Measurements from ENCODE around the gene RAP1GDS1. TPM values are rescaled to one million over a fixed set of nuclear protein-coding genes. Genes with fewer than 3 reads are reported as not detected.
"Not testable (repeated sequence)": the region's sequence is repeated elsewhere in the genome, so short reads cannot be mapped to it uniquely, and the experiment has no call there.

RAP1GDS1 gene
- total RNA-seq, 1 donor from 2014 or later, result 40.0 TPM

- no peak for DNase-seq (ENCODE audit: low spot score)
Observed at GRCh38 chr4:98285676-98286075, 24.5 kb downstream of the RAP1GDS1 start.

- DNase-seq (ENCODE audit: low spot score), result no peak
Observed at GRCh38 chr4:98287328-98287727, 26.1 kb downstream of the RAP1GDS1 start.

- not testable (repeated sequence) for DNase-seq (ENCODE audit: low spot score)
Observed at GRCh38 chr4:98288671-98289070, 27.5 kb downstream of the RAP1GDS1 start.

DNA sequence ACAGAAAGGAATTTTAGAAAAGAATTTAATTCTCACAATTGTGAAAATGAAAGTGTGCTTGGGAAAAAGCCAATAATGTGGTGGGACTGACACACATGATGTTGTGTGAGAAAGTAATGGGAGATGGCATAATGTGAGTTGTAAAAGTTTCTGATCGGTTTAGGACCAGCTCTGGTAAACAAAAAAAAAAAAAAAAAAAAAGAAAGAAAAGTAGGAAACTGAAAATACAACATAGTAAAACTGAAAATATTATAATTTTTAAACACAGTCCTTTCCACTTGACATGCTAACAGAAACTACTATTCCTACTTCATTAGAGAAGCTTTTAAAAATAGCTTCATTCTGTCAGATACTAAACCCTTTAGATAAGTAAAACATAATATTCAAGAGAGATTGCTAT is 28.2 kb downstream of the RAP1GDS1 start:
- no peak for DNase-seq (ENCODE audit: low spot score)

DNA sequence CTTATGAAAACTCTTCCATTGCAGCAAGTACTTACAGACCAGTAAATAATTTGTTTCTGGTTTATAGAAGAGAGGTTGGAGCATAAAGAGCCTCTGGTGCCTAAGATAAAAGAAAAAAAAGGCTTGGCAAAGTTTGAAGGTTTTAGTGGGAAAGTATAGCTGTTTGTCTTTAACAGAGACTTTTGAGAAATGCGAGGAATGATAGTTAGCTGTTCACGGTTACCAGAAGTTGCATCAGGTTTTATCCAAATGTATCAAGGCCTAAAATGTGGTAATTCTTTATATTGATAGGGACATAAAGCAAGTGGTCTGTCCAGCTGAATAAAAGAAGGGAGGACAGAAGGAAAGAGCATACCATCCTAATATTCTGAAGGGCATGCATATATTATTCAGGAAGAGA is 29.3 kb downstream of the RAP1GDS1 start:
- DNase-seq (ENCODE audit: low spot score), result no peak

GRCh38 chr4:98293104-98293887 is 32.1 kb downstream of the RAP1GDS1 start:
- DNase-seq (ENCODE audit: low spot score), result no peak

GRCh38 chr4:98298022-98298421 is 36.8 kb downstream of the RAP1GDS1 start:
- no peak for DNase-seq (ENCODE audit: low spot score)

GRCh38 chr4:98300706-98301105 is 39.5 kb downstream of the RAP1GDS1 start:
- no peak for DNase-seq (ENCODE audit: low spot score)

- no peak for DNase-seq (ENCODE audit: low spot score)
Observed at GRCh38 chr4:98305576-98305975, 44.4 kb downstream of the RAP1GDS1 start.

- no peak for DNase-seq (ENCODE audit: low spot score)
Observed at GRCh38 chr4:98310867-98311266, 49.7 kb downstream of the RAP1GDS1 start.

DNA sequence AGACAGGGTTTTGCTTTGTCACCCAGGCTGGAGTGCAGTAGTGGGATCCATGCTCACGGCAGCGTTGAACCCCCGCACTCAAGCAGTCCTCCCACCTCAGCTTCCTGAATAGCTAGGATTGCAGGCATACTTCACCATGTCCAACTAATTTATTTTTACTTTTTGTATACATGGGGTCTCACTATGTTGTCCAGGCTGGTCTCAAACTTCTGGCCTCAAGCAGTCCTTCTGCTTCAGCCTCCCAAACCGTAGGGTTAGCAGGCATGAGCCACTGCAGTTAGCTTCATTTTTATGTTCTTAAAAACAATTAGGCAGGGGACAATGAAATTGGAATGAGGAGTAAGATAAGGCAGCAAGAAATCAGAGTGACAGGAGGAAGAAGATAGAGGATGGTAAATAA is 50.5 kb downstream of the RAP1GDS1 start:
- DNase-seq (ENCODE audit: low spot score), result no peak

DNA sequence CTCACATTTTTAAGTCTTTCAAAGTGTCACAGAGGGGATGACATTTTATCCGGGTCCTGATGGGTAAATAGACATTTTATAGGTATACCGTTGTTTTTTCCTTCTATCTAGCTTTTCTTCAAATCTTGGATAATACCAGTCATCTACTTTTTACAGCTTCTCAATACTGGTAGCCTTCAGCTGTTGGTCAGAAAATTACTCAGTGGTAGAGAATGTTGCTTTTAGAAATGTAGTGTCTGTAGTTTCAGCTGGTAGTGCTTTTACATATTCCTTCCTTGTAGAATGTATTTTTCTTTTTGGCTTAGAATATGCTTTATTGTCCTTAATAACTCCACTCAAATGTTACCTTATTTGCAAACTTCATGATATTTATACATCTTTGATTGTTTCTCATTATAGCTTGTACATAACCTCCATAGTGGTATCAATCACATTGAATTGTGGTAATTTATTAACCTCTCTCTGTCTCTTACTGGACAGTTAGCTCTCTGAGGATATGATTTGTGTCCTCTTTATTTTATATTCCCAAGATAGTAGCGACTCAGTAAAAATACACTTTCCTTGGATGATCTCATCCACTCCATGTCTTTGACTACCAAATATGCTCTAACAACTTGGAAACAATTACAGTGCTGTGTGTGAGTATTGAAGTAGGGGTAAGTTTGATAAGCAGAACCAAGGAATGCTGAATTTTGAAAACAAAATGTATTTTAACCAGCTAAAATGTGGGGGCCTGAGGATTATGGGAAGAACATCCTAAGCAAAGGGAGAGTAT is 53.8 kb downstream of the RAP1GDS1 start:
- DNase-seq (ENCODE audit: low spot score), result no peak

DNA sequence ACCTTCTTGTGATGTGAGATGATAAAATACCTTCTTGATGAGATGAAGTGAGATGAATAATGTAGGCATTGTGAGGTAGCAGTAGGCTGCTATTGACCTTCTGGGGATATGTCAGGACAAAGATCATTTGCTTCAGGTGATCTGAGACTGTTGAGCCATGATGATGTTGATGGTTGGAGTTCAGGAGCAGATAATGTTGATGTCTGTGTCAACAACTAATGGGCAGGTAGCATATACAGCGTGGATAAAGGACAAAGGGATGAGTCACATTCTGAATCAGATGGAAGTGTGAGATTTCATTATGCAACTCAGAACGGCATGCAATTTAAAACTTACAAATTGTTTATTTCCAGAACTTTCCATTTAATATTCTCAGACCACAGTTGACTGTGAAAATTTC is 57.3 kb downstream of the RAP1GDS1 start:
- DNase-seq (ENCODE audit: low spot score), result no peak

GRCh38 chr4:98319021-98319420 is 57.8 kb downstream of the RAP1GDS1 start:
- DNase-seq (ENCODE audit: low spot score), result no peak

- no peak for DNase-seq (ENCODE audit: low spot score)
Observed at GRCh38 chr4:98326168-98326567, 65.0 kb downstream of the RAP1GDS1 start.

DNA sequence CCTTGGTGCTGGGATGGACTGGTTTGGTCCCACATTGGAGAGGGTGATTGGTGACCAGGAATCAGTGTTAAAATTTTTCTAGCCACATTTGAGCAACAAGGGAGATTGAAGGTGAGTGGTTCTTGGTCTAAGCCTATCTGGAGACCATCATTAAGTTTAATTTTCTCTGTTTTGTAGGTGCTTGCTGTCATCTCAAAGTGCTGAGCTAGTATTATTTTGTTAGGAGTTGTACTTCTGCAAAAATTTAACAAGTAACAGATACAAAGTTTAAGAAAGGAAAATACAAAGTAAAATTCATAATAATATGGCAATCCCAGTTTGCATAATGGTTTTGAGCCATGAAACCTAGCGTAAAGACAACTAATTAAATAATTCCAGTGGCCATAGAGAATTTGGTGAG is 66.5 kb downstream of the RAP1GDS1 start:
- DNase-seq (ENCODE audit: low spot score), result no peak

GRCh38 chr4:98329879-98330640 is 68.9 kb downstream of the RAP1GDS1 start:
- DNase-seq (ENCODE audit: low spot score), result not testable (repeated sequence)

DNA sequence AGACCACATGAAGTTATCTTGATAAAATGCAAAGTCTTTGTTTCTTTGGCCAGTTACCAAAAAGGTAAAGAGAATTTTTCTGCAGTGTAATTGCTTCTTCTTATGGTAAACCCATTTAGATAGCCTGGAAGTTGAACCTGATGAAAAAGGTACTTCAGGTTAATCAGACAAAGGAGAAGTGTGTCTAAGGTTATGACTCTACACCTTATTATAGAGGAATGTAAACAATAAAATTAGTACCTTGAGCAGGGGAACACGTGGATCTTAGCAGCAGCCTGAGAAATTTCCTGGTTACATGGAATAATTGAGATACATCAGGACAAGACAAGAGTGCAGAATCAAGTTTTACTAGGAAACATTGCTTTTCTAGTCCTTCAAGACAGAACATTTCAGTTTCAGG is 70.8 kb downstream of the RAP1GDS1 start:
- no peak for DNase-seq (ENCODE audit: low spot score)

DNA sequence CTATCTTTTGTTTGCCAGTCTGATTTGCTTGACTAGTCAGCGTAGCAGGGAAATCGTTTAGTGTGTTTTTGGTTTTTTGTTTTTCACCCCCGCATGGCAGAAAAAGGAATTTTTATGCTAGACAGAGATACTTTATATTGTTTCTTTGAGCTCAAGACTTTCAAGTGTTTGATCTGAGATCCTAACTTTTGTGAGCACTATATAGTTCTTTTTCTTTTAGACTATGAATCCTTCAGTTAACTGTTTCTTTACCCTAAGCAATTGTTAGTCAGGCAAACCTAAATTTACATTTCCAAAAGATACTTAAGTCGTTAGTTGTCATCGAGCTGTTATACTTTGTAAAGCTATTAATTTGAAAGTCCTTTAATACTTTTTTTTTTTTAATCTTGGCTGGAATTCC is 73.3 kb downstream of the RAP1GDS1 start:
- no peak for DNase-seq (ENCODE audit: low spot score)

GRCh38 chr4:98338761-98339438 is 77.7 kb downstream of the RAP1GDS1 start:
- DNase-seq (ENCODE audit: low spot score), result no peak

DNA sequence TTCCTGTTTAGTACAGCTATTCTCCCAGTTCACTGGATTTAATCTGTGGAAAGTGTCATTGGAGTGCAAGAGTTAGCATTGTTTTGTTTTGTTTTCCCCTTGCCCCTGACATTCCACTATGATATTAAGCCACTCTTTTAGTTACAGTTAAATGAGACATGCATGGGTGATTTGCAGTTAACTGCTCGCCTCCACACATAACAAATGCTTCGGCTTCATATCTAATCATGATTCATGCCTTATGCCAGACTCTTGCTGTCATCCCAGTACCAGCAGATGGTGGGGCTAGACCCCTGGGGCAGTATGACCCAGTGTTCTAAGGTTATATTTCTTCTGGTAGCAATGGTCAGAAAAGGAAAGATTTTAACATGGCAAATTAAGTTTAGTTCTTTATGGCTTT is 80.1 kb downstream of the RAP1GDS1 start:
- no peak for DNase-seq (ENCODE audit: low spot score)
